HepG2 (cell line): ENCODE data around the gene SOST.

Experiments
- ATF1 ChIP-seq: IDR thresholded peaks from 2 replicates; pipeline ENCODE4 v1.6.1; 2016; ENCODE audit warnings: mild to moderate bottlenecking, control low read depth
- BRCA1 ChIP-seq: sonication (generic); formaldehyde crosslinking; IDR thresholded peaks from 2 replicates; pipeline ENCODE4 v1.4.0; 2020; ENCODE audit warnings: missing genetic modification reagents
- NCOR1 ChIP-seq: fragments of 200-600 bp; sonication (generic); IDR thresholded peaks from 2 replicates; pipeline ENCODE4 v1.7.0; 2017; ENCODE audit warnings: antibody characterized with exemption, low read length, borderline replicate concordance
- NR2F2 ChIP-seq: IDR thresholded peaks from 2 replicates; pipeline ENCODE4 v1.6.1; 2012; ENCODE audit warnings: low read depth, inconsistent platforms, borderline replicate concordance
- PHF21A ChIP-seq: sonication (generic); formaldehyde crosslinking; IDR thresholded peaks from 2 replicates; pipeline ENCODE4 v1.5.0; 2020; ENCODE audit warnings: mild to moderate bottlenecking, missing genetic modification reagents
- POLR2A ChIP-seq, 2 experiments: IDR thresholded peaks; 2 replicates each; pipeline ENCODE4 v1.6.1; 2011; ENCODE audit warnings: low read depth in 2 of 2, low read length in 2 of 2, mild to moderate bottlenecking in 1 of 2, moderate library complexity in 1 of 2; ENCODE audit not compliant: insufficient read depth in 1 of 2
- TRIM24 ChIP-seq: sonication (generic); formaldehyde crosslinking; IDR thresholded peaks from 2 replicates; pipeline ENCODE4 v1.8.0; 2022; ENCODE audit warnings: mild to moderate bottlenecking, missing genetic modification reagents
- YY1 ChIP-seq: IDR thresholded peaks from 2 replicates; pipeline ENCODE4 v1.6.1; 2011; ENCODE audit warnings: low read length, low read depth, moderate library complexity, mild to moderate bottlenecking; ENCODE audit not compliant: insufficient read depth, insufficient replicate concordance
- ZIK1 ChIP-seq: sonication (generic); formaldehyde crosslinking; IDR thresholded peaks from 2 replicates; pipeline ENCODE4 v1.5.0; 2020; ENCODE audit warnings: mild to moderate bottlenecking, low read depth, missing genetic modification reagents, borderline replicate concordance
- ZNF619 ChIP-seq: sonication (generic); formaldehyde crosslinking; IDR thresholded peaks from 2 replicates; pipeline ENCODE4 v1.4.0; 2020; ENCODE audit warnings: mild to moderate bottlenecking, missing genetic modification reagents
- TF ChIP-seq, protein P1 (sequence below): sonication (generic); formaldehyde crosslinking; IDR thresholded peaks from 2 replicates; pipeline ENCODE4 v1.5.0; 2020; ENCODE audit warnings: mild to moderate bottlenecking, missing genetic modification reagents, moderate library complexity
- TF ChIP-seq, protein P2 (sequence below): IDR thresholded peaks from 2 replicates; pipeline ENCODE4 v1.6.1; 2016; ENCODE audit warnings: missing compliant biosample characterization, missing genetic modification reagents, borderline replicate concordance

DNA sequence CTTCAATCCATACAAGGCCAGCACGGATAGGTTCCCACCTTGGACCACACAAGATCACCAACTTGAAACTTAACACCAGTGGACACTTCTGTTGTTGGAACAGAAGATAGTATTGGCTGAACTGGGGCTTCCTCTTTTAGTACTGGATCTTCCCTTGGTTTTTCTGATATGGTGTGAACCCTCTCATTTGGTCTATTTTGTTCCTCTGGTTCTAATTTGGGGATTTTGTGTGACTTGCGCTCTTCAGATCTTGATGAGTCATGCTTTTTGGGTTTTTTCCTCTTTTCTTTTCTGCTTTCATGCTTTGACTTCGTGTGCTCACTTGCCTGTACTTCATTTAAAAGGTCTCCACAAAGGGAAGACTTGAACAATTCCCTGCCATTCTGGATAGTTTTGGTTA, 39.0 kb downstream of the SOST start:
- TF ChIP-seq NR2F2: no peak
- TF ChIP-seq ZNF619 (CRISPR knock-in tag): no peak
- no peak for TF ChIP-seq PHF21A (CRISPR knock-in tag)
- TF ChIP-seq POLR2A (IDR thresholded peaks at IDR 0.05; ENCODE audit: insufficient read depth in 1 of 2, low read depth in 2 of 2, low read length in 2 of 2): no peak
- no peak for TF ChIP-seq TRIM24
- TF ChIP-seq, protein P1, sequence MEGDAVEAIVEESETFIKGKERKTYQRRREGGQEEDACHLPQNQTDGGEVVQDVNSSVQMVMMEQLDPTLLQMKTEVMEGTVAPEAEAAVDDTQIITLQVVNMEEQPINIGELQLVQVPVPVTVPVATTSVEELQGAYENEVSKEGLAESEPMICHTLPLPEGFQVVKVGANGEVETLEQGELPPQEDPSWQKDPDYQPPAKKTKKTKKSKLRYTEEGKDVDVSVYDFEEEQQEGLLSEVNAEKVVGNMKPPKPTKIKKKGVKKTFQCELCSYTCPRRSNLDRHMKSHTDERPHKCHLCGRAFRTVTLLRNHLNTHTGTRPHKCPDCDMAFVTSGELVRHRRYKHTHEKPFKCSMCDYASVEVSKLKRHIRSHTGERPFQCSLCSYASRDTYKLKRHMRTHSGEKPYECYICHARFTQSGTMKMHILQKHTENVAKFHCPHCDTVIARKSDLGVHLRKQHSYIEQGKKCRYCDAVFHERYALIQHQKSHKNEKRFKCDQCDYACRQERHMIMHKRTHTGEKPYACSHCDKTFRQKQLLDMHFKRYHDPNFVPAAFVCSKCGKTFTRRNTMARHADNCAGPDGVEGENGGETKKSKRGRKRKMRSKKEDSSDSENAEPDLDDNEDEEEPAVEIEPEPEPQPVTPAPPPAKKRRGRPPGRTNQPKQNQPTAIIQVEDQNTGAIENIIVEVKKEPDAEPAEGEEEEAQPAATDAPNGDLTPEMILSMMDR (CRISPR knock-in tag): no peak
- no peak for TF ChIP-seq NCOR1
- no peak for TF ChIP-seq ZIK1
- no peak for TF ChIP-seq BRCA1
- no peak for TF ChIP-seq ATF1 (CRISPR knock-in tag)
- TF ChIP-seq, protein P2, sequence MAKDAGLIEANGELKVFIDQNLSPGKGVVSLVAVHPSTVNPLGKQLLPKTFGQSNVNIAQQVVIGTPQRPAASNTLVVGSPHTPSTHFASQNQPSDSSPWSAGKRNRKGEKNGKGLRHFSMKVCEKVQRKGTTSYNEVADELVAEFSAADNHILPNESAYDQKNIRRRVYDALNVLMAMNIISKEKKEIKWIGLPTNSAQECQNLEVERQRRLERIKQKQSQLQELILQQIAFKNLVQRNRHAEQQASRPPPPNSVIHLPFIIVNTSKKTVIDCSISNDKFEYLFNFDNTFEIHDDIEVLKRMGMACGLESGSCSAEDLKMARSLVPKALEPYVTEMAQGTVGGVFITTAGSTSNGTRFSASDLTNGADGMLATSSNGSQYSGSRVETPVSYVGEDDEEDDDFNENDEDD: no peak
- no peak for TF ChIP-seq YY1
